Measurements from ENCODE around the gene STC2.

- TF ChIP-seq POLR2A (IDR thresholded peaks at IDR 0.05) = no peak
- TF ChIP-seq, protein P1, sequence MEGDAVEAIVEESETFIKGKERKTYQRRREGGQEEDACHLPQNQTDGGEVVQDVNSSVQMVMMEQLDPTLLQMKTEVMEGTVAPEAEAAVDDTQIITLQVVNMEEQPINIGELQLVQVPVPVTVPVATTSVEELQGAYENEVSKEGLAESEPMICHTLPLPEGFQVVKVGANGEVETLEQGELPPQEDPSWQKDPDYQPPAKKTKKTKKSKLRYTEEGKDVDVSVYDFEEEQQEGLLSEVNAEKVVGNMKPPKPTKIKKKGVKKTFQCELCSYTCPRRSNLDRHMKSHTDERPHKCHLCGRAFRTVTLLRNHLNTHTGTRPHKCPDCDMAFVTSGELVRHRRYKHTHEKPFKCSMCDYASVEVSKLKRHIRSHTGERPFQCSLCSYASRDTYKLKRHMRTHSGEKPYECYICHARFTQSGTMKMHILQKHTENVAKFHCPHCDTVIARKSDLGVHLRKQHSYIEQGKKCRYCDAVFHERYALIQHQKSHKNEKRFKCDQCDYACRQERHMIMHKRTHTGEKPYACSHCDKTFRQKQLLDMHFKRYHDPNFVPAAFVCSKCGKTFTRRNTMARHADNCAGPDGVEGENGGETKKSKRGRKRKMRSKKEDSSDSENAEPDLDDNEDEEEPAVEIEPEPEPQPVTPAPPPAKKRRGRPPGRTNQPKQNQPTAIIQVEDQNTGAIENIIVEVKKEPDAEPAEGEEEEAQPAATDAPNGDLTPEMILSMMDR (IDR thresholded peaks at IDR 0.05) = no peak
Observed at GRCh38 chr5:173323106-173323798, 5.0 kb downstream of the STC2 start.

Data from thyroid gland (tissue), 4 donors.